HG02759 (cell line): ENCODE measurements around the gene CYP2F1.

Source experiments
- ATAC-seq: cut with Tn5 transposase; IDR thresholded peaks from one replicate; pipeline ENCODE4 v1.9.1; 2021; ENCODE audit warnings: mild to moderate bottlenecking, moderate library complexity; ENCODE audit not compliant: unreplicated experiment

CYP2F1 gene

GRCh38 chr19:41175801-41176777 is 61.9 kb downstream of the CYP2F1 start:
- ATAC-seq = no peak
